GM12878 (cell line): ENCODE data around the gene ENDOV. TPM values are rescaled to one million over a fixed set of nuclear protein-coding genes. Genes with fewer than 3 reads are reported as not detected.

Source experiments
- ATAC-seq: fragments of 200-7000 bp; cut with Tn5 transposase; 3 replicates; pipeline ENCODE4 v1.9.1; 2020; ENCODE audit warnings: mild to moderate bottlenecking, moderate library complexity
- BruUV-seq: library from RNA; stranded (reverse); fragments of 400-500 nt; replicated peaks from 2 replicates; lab custom pipeline; 2021; lab: Mats Ljungman, UMichigan
- CTCF ChIA-PET: fragments of 300-600 bp; sonication (Branson Sonifier 250); formaldehyde crosslinking; extraction: SDS; loops from one replicate; lab custom pipeline; 2021; ENCODE audit warnings: inconsistent platforms; lab: Yijun Ruan, JAX
- POLR2A ChIA-PET: fragments of 350-600 bp; formaldehyde crosslinking; extraction: SDS; loops from one replicate; lab custom pipeline; 2021; ENCODE audit warnings: inconsistent platforms; lab: Charles Lee
- RAD21 ChIA-PET: fragments of 300-600 bp; sonication (Branson Sonifier 250); formaldehyde crosslinking; loops from one replicate; lab custom pipeline; 2023; ENCODE audit warnings: antibody characterized with exemption; ENCODE audit not compliant: unreplicated experiment; lab: Charles Lee
- SMC1A ChIA-PET: fragments of 300-600 bp; sonication (Branson Sonifier 250); formaldehyde crosslinking; loops from one replicate; lab custom pipeline; 2023; ENCODE audit not compliant: unreplicated experiment, uncharacterized antibody; lab: Charles Lee
- DNase-seq: peaks from one replicate; pipeline ENCODE4 v3.0.0-alpha.2; 2011; ENCODE audit warnings: low read depth, low spot score
- FAIRE-seq: peaks from 3 replicates; lab custom pipeline; 2011; peaks lifted over from hg19 to GRCh38; lab: Jason Lieb, UNC
- H2AFZ ChIP-seq: 2 replicates; pipeline ENCODE4 v1.6.0; 2011; ENCODE audit warnings: low read depth, low read length, control low read depth; ENCODE audit not compliant: control insufficient read depth
- H3K27ac ChIP-seq: 2 replicates; pipeline ENCODE4 v1.5.1; 2011; ENCODE audit warnings: control low read depth; ENCODE audit not compliant: control insufficient read depth, insufficient read depth
- H3K27me3 ChIP-seq, 2 experiments: replicated peaks in 1 of 2; 2 replicates each; pipeline versions ENCODE4 v1.6.0 to v1.6.1; 2011; ENCODE audit warnings: low read length in 1 of 2; ENCODE audit not compliant: control insufficient read depth in 2 of 2, insufficient read depth in 2 of 2
- H3K36me3 ChIP-seq, 2 experiments: 2 replicates each; pipeline ENCODE4 v1.5.1; 2011; ENCODE audit warnings: low read length in 1 of 2; ENCODE audit not compliant: control insufficient read depth in 2 of 2, insufficient read depth in 2 of 2
- H3K4me1 ChIP-seq: 2 replicates; pipeline ENCODE4 v1.6.1; 2011; ENCODE audit warnings: mild to moderate bottlenecking, low read length, moderate library complexity, mixed read lengths; ENCODE audit not compliant: control insufficient read depth, insufficient read depth
- H3K4me2 ChIP-seq: 2 replicates; pipeline ENCODE4 v1.6.0; 2011; ENCODE audit warnings: control low read depth; ENCODE audit not compliant: control insufficient read depth, insufficient read depth
- H3K4me3 ChIP-seq: fragments of 200-600 bp; sonication (generic); 2 replicates; pipeline ENCODE4 v1.5.1; 2016
- H3K79me2 ChIP-seq: 2 replicates; pipeline ENCODE4 v1.6.0; 2011; ENCODE audit warnings: low read length; ENCODE audit not compliant: control insufficient read depth, insufficient read depth
- H3K9ac ChIP-seq: 2 replicates; pipeline ENCODE4 v1.8.0; 2011; ENCODE audit warnings: low read length, control low read depth, mixed read lengths; ENCODE audit not compliant: control insufficient read depth, insufficient read depth
- H3K9me3 ChIP-seq: replicated peaks from 3 replicates; pipeline ENCODE4 v1.5.1; 2011; ENCODE audit warnings: mild to moderate bottlenecking, low read length; ENCODE audit not compliant: control insufficient read depth, insufficient read depth
- H4K20me1 ChIP-seq: 2 replicates; pipeline ENCODE4 v1.6.0; 2011; ENCODE audit not compliant: control insufficient read depth, insufficient read depth
- BCL11A ChIP-seq: IDR thresholded peaks from 2 replicates; pipeline ENCODE4 v1.6.1; 2011; ENCODE audit warnings: low read depth, low read length
- GATAD2B ChIP-seq: fragments of 450-650 bp; conservative IDR thresholded peaks from 2 replicates; pipeline ENCODE4 v1.6.1; 2017; ENCODE audit warnings: low read depth, mild to moderate bottlenecking, moderate library complexity
- HDGF ChIP-seq: fragments of 450-650 bp; IDR thresholded peaks from 2 replicates; pipeline ENCODE4 v1.6.1; 2016; ENCODE audit warnings: antibody characterized with exemption
- KAT2A ChIP-seq: conservative IDR thresholded peaks from 2 replicates; pipeline ENCODE4 v1.6.1; 2011; ENCODE audit warnings: low read depth, low read length; ENCODE audit not compliant: control insufficient read depth
- SUPT20H ChIP-seq: IDR thresholded peaks from 2 replicates; pipeline ENCODE4 v1.6.1; 2011; ENCODE audit warnings: low read depth, mild to moderate bottlenecking, low read length, moderate library complexity, borderline replicate concordance; ENCODE audit not compliant: control insufficient read depth
- TBL1XR1 ChIP-seq: IDR thresholded peaks from 2 replicates; pipeline ENCODE4 v1.6.1; 2012; ENCODE audit warnings: low read depth, low read length, improper control_type of control experiment
- ZNF274 ChIP-seq: IDR thresholded peaks from one replicate; pipeline ENCODE4 v1.8.0; 2011; ENCODE audit not compliant: insufficient read length, insufficient read depth
- ZZZ3 ChIP-seq: IDR thresholded peaks from 2 replicates; pipeline ENCODE4 v1.6.1; 2011; ENCODE audit warnings: low read depth; ENCODE audit not compliant: control insufficient read depth, insufficient read length
- WGBS: methylation state at CpG from one replicate; pipeline ENCODE4 v1.1.6; 2016; ENCODE audit warnings: low lambda C conversion rate; ENCODE audit not compliant: insufficient replicate concordance, insufficient coverage; ENCODE audit errors: missing lambda C conversion rate; 5-methylcytosine and 5-hydroxymethylcytosine counted together
- in situ Hi-C: fragments of 300-500 bp; cut with MboI; formaldehyde crosslinking; loops from 9 replicates; pipeline ENCODE4 v1.14.3; 2018; ENCODE audit warnings: mixed read lengths
- intact Hi-C: fragments of 100-400 bp; cut with micrococcal nuclease; formaldehyde crosslinking; loops from one replicate; pipeline ENCODE4 v1.14.2; 2022; ENCODE audit not compliant: unreplicated experiment
- polyA plus RNA-seq, 11 experiments: library from polyadenylated mRNA; depleted of rRNA in 4 of 11; unstranded in 6 of 11; stranded (reverse) in 5 of 11; fragments of >200 nt; fragmentation: Nextera tagmentation in 4 of 11; fragmentation: Illumina TruSeq in 1 of 11; extraction: Ambion mirVana in 4 of 11; extraction: Trizol in 1 of 11; gene quantifications; 1 replicate in 1 of 11; 2 replicates in 10 of 11; pipeline versions ENCODE4 v1.2.1 to v1.2.3, GENCODE V29; 2011 to 2016; ENCODE audit warnings: inconsistent platforms in 2 of 11, missing spikeins in 2 of 11, low read depth in 1 of 11
- total RNA-seq, 4 experiments: library from RNA; depleted of rRNA in 3 of 4; stranded (reverse); fragments of >200 nt in 3 of 4; fragmentation: Illumina TruSeq in 1 of 4; extraction: Trizol in 1 of 4; gene quantifications; 2 replicates each; pipeline versions ENCODE4 v1.2.1 to v1.2.3, GENCODE V29; 2013 to 2021
- TF ChIP-seq, protein P1 (sequence below): fragments of 150-350 bp; IDR thresholded peaks from 2 replicates; pipeline ENCODE4 v1.6.1; 2016; ENCODE audit warnings: low read depth, low read length
- TF ChIP-seq, protein P2 (sequence below): fragments of 450-650 bp; formaldehyde crosslinking; IDR thresholded peaks from 2 replicates; pipeline ENCODE4 v1.4.0; 2020; ENCODE audit warnings: mild to moderate bottlenecking, moderate library complexity
- TF ChIP-seq, protein P3 (sequence below): fragments of 450-650 bp; IDR thresholded peaks from 2 replicates; pipeline ENCODE4 v1.6.1; 2016; ENCODE audit warnings: mild to moderate bottlenecking
- TF ChIP-seq, protein P4 (sequence below): fragments of 450-650 bp; IDR thresholded peaks from 2 replicates; pipeline ENCODE4 v1.6.1; 2017; ENCODE audit warnings: borderline replicate concordance

ENDOV gene
- total and polyA plus RNA-seq, 10 of the 15 experiments (the other 5 are each of a cell fraction or from before 2014, with no cell fraction given), result 0.63 to 11.9 (median 8.1) TPM

DNA sequence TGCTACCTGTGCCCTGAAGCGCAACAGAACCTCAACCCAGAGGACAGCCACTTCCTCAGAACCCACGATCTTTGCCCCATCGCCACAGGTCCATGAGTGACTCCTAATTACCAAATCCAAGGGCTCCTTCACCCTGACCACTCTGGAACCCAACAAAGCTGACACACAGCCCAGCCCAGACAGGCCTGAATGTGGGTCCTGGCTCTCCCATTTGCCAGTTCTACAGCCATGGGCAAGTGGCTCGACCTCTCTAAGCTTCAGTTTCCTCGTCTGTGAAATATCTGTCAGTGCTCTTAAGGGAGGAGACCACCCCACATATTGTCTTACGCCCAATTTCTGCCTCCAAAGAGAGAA, 18.0 kb upstream of the ENDOV start:
- 97% methylated on average over 6 of the region's 6 CpGs for WGBS
- POLR2A ChIA-PET, result interaction anchor here (0.5 to 1.3 kb wide), 2 partner anchors 12 to 548 kb away, joined by 3 read pairs; no protein-coding TSS in a partner anchor

More for the DNA sequence above, 18.0 kb upstream of the ENDOV start:
- Histone ChIP-seq H3K4me3 (no peak overlapping the region), H4K20me1 (0 out of 2 replicates have a peak, but pooled peaks cover 3% of the 10 kb centered on the region), H3K4me2 (no peak overlapping the region), H3K36me3 (peaks cover 7 to 34% of the 10 kb centered on the region in 2 experiments; a peak in 3 of 4 replicates), H3K9me3 (no peaks in the 10 kb centered on the region), H2AFZ (no peak overlapping the region), H3K4me1 (no peaks in the 10 kb centered on the region), H3K79me2 (no peaks in the 10 kb centered on the region), H3K9ac (no peak overlapping the region), H3K27me3 (no peaks in the 10 kb centered on the region), H3K27ac (no peak overlapping the region)
- ChIA-PET CTCF (no interaction called here), SMC1A (no interaction called here), RAD21 (no interaction called here)
- TF ChIP-seq ZNF274, result no peak
- TF ChIP-seq GATAD2B, result no peak
- TF ChIP-seq BCL11A, result no peak
- no peak for TF ChIP-seq ZZZ3
- TF ChIP-seq, protein P1, sequence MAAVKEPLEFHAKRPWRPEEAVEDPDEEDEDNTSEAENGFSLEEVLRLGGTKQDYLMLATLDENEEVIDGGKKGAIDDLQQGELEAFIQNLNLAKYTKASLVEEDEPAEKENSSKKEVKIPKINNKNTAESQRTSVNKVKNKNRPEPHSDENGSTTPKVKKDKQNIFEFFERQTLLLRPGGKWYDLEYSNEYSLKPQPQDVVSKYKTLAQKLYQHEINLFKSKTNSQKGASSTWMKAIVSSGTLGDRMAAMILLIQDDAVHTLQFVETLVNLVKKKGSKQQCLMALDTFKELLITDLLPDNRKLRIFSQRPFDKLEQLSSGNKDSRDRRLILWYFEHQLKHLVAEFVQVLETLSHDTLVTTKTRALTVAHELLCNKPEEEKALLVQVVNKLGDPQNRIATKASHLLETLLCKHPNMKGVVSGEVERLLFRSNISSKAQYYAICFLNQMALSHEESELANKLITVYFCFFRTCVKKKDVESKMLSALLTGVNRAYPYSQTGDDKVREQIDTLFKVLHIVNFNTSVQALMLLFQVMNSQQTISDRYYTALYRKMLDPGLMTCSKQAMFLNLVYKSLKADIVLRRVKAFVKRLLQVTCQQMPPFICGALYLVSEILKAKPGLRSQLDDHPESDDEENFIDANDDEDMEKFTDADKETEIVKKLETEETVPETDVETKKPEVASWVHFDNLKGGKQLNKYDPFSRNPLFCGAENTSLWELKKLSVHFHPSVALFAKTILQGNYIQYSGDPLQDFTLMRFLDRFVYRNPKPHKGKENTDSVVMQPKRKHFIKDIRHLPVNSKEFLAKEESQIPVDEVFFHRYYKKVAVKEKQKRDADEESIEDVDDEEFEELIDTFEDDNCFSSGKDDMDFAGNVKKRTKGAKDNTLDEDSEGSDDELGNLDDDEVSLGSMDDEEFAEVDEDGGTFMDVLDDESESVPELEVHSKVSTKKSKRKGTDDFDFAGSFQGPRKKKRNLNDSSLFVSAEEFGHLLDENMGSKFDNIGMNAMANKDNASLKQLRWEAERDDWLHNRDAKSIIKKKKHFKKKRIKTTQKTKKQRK, result no peak
- no peak for TF ChIP-seq KAT2A
- TF ChIP-seq, protein P2, sequence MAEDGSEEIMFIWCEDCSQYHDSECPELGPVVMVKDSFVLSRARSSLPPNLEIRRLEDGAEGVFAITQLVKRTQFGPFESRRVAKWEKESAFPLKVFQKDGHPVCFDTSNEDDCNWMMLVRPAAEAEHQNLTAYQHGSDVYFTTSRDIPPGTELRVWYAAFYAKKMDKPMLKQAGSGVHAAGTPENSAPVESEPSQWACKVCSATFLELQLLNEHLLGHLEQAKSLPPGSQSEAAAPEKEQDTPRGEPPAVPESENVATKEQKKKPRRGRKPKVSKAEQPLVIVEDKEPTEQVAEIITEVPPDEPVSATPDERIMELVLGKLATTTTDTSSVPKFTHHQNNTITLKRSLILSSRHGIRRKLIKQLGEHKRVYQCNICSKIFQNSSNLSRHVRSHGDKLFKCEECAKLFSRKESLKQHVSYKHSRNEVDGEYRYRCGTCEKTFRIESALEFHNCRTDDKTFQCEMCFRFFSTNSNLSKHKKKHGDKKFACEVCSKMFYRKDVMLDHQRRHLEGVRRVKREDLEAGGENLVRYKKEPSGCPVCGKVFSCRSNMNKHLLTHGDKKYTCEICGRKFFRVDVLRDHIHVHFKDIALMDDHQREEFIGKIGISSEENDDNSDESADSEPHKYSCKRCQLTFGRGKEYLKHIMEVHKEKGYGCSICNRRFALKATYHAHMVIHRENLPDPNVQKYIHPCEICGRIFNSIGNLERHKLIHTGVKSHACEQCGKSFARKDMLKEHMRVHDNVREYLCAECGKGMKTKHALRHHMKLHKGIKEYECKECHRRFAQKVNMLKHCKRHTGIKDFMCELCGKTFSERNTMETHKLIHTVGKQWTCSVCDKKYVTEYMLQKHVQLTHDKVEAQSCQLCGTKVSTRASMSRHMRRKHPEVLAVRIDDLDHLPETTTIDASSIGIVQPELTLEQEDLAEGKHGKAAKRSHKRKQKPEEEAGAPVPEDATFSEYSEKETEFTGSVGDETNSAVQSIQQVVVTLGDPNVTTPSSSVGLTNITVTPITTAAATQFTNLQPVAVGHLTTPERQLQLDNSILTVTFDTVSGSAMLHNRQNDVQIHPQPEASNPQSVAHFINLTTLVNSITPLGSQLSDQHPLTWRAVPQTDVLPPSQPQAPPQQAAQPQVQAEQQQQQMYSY (CRISPR knock-in tag), result no peak
- TF ChIP-seq, protein P3, sequence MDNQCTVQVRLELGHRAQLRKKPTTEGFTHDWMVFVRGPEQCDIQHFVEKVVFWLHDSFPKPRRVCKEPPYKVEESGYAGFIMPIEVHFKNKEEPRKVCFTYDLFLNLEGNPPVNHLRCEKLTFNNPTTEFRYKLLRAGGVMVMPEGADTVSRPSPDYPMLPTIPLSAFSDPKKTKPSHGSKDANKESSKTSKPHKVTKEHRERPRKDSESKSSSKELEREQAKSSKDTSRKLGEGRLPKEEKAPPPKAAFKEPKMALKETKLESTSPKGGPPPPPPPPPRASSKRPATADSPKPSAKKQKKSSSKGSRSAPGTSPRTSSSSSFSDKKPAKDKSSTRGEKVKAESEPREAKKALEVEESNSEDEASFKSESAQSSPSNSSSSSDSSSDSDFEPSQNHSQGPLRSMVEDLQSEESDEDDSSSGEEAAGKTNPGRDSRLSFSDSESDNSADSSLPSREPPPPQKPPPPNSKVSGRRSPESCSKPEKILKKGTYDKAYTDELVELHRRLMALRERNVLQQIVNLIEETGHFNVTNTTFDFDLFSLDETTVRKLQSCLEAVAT, result no peak
- no peak for TF ChIP-seq TBL1XR1
- TF ChIP-seq, protein P4, sequence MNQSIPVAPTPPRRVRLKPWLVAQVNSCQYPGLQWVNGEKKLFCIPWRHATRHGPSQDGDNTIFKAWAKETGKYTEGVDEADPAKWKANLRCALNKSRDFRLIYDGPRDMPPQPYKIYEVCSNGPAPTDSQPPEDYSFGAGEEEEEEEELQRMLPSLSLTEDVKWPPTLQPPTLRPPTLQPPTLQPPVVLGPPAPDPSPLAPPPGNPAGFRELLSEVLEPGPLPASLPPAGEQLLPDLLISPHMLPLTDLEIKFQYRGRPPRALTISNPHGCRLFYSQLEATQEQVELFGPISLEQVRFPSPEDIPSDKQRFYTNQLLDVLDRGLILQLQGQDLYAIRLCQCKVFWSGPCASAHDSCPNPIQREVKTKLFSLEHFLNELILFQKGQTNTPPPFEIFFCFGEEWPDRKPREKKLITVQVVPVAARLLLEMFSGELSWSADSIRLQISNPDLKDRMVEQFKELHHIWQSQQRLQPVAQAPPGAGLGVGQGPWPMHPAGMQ, result no peak
- TF ChIP-seq HDGF, result no peak
- TF ChIP-seq SUPT20H, result no peak
- BruUV-seq, result no TSS peak
- intact Hi-C loops, result no loop called here
- ATAC-seq (no peak; the same call in 2 of the 3 replicates), DNase-seq (no peak), FAIRE-seq (no peak)
- in situ Hi-C loops, result no loop called here
